ENCODE results near the gene DAW1. TPM values are rescaled to one million over a fixed set of nuclear protein-coding genes. Genes with fewer than 3 reads are reported as not detected.

Gene DAW1
- total RNA-seq, 4 donors from 2014 or later = 0.30 to 0.59 TPM; not detected in 2

DNA sequence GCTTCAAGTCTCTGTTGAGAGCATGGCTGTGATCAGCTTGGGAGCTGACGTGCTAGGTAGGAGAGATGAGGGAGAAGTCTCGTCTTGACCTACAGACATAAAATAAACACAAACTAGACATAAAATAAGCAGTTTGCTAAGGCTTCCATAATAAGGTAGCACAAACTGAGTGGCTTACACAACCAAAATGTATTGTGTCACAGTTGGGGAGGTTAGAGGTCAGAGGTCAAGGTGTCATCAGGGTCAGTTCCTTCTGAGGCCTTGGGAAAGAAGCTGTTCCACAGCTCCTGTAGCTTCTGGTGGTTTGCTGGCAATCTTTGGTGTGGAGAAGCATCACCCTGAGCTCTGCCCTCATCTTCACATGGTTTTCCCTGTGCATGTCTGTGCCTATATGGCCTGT is 20.2 kb downstream of the DAW1 start:
- H3K27me3 ChIP-seq = no peaks in the 10 kb centered on the region
- H3K4me1 ChIP-seq = peaks cover 0 to 3% (median 0%) of the 10 kb centered on the region in 4 donors
- TF ChIP-seq EP300 (IDR thresholded peaks at IDR 0.05) = no peak

DNA sequence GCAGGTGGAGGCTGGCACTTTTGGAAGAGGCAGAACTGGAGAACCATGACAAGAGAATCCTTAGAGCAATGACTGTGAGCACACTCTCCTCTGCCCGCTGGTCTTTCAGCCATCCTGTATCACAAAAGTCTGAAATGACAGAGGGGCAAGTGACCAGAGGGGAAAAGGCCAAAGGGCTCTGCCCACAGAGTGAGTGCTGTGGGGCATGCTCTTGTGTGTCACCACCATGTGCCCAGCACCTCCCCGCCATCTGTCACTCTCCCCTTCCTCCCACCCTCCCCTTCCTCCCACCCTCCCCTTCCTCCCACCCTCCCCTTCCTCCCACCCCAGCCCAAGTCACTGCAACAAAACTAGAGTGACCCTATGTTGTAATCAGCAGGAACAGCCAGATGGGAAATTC is 31.9 kb downstream of the DAW1 start:
- Histone ChIP-seq H3K27ac (no peak overlapping the region), H3K4me1 (no peaks in the 10 kb centered on the region), H3K27me3 (no peaks in the 10 kb centered on the region), H3K36me3 (no peaks in the 10 kb centered on the region), H3K9me3 (no peaks in the 10 kb centered on the region), H3K4me3 (no peak overlapping the region)
- 27 to 44% methylated on average over 2 of the region's 2 CpGs for WGBS, 2 donors
- TF ChIP-seq, protein P1, sequence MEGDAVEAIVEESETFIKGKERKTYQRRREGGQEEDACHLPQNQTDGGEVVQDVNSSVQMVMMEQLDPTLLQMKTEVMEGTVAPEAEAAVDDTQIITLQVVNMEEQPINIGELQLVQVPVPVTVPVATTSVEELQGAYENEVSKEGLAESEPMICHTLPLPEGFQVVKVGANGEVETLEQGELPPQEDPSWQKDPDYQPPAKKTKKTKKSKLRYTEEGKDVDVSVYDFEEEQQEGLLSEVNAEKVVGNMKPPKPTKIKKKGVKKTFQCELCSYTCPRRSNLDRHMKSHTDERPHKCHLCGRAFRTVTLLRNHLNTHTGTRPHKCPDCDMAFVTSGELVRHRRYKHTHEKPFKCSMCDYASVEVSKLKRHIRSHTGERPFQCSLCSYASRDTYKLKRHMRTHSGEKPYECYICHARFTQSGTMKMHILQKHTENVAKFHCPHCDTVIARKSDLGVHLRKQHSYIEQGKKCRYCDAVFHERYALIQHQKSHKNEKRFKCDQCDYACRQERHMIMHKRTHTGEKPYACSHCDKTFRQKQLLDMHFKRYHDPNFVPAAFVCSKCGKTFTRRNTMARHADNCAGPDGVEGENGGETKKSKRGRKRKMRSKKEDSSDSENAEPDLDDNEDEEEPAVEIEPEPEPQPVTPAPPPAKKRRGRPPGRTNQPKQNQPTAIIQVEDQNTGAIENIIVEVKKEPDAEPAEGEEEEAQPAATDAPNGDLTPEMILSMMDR (IDR thresholded peaks at IDR 0.05) = no peak
- TF ChIP-seq POLR2A (IDR thresholded peaks at IDR 0.05) (no peak), EP300 (IDR thresholded peaks at IDR 0.05) (no peak)
- DNase-seq (ENCODE audit: low spot score in 2 of 2) = no peak

More for the DNA sequence above, 20.2 kb downstream of the DAW1 start:
- WGBS, 2 donors = 94 to 95% methylated on average over 2 of the region's 2 CpGs
- no peak overlapping the region for H3K27ac ChIP-seq
- no peak overlapping the region for H3K4me3 ChIP-seq
- H3K9me3 ChIP-seq = no peaks in the 10 kb centered on the region
- no peak for DNase-seq (ENCODE audit: low spot score in 2 of 2)
- no peaks in the 10 kb centered on the region for H3K36me3 ChIP-seq

DNA sequence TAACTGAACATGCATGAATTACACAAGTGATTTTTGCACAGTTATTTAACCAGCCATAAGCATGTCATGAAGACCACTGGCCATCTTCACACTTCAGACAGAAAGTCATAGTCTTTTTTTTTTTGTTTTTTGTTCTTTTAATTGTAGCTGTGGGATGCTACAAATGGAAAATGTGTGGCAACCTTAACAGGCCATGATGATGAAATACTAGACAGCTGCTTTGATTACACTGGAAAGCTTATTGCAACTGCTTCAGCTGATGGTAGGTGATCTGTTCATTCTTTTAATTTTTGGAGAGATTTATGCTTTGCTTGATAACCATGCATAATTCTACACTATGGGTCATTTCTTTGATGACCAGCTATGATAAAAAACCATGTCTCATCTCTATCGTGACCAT is 35.6 kb downstream of the DAW1 start:
- Histone ChIP-seq H3K27me3 (no peaks in the 10 kb centered on the region), H3K36me3 (no peaks in the 10 kb centered on the region), H3K9me3 (no peaks in the 10 kb centered on the region), H3K27ac (no peak overlapping the region), H3K4me3 (no peak overlapping the region), H3K4me1 (no peaks in the 10 kb centered on the region)
- TF ChIP-seq POLR2A (IDR thresholded peaks at IDR 0.05) (no peak), EP300 (IDR thresholded peaks at IDR 0.05) (no peak)
- TF ChIP-seq, protein P1 (IDR thresholded peaks at IDR 0.05) = no peak
- WGBS, 2 donors = 90 to 95% methylated on average over 1 of the region's 1 CpG
- no peak for DNase-seq (ENCODE audit: low spot score in 2 of 2)

DNA sequence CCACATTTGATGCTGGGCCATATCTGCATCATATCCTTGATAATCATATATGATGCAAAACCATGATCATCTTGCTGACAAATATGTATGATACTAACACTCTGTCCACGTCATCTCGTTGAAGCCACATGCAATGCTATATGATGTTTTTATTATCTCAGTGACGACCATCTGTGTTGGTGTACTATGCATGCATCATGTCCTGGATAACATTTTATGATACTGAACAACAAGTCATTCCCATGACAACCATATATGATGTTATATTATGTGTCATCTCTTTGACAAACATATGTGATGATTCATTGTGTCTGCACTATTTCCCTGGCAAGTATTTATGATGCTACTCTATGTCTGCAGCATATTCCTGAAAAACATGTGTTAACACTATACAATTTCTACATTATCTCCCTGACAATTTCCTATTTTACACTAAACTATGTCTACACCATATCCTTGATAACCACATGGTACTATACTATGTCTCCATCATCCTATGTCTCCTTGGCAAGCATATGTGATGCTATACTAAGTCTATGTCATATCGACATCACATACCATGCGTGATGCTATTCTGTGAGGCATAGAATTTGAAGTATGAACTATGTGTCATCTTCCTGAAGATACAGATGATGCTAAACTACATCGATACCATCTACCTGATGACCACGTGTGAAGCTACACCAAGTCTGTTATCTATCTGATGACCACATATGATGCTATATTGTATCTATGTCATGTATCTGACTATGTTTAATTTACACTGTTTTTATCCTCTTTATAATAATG is 37.0 kb downstream of the DAW1 start:
- no peak overlapping the region for H3K27ac ChIP-seq
- TF ChIP-seq, protein P1 (IDR thresholded peaks at IDR 0.05) = no peak
- TF ChIP-seq EP300 (IDR thresholded peaks at IDR 0.05) (no peak), POLR2A (IDR thresholded peaks at IDR 0.05) (no peak)
- DNase-seq (ENCODE audit: low spot score in 2 of 2) = no peak
- no peak overlapping the region for H3K4me3 ChIP-seq
- 83 to 84% methylated on average over 7 of the region's 7 CpGs for WGBS, 2 donors
- H3K4me1 ChIP-seq = no peaks in the 10 kb centered on the region
- H3K9me3 ChIP-seq = no peaks in the 10 kb centered on the region
- no peaks in the 10 kb centered on the region for H3K27me3 ChIP-seq
- no peaks in the 10 kb centered on the region for H3K36me3 ChIP-seq

DNA sequence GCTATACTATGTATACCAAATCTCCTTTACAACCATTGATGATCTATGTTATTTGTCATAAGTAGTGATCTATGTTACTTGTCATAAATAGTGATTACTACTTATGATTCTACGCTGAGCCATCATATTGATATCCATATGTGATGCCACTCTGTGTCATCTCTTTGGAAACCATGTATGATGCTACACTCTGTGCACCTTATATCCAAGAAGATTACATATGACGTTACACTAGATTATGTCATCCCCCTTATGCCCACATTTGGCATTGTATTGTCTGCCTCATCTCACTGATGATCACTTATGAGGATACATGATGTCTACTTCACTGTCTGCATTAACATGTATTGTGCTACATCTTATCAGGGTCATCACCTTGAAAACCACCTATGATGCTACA is 42.9 kb downstream of the DAW1 start:
- H3K36me3 ChIP-seq = no peaks in the 10 kb centered on the region
- H3K9me3 ChIP-seq = no peaks in the 10 kb centered on the region
- no peak for DNase-seq (ENCODE audit: low spot score in 2 of 2)
- no peak overlapping the region for H3K4me3 ChIP-seq
- no peaks in the 10 kb centered on the region for H3K27me3 ChIP-seq
- no peak overlapping the region for H3K27ac ChIP-seq
- H3K4me1 ChIP-seq = no peaks in the 10 kb centered on the region
- TF ChIP-seq EP300 (IDR thresholded peaks at IDR 0.05) (no peak), POLR2A (IDR thresholded peaks at IDR 0.05) (no peak)
- TF ChIP-seq, protein P1 (IDR thresholded peaks at IDR 0.05) = no peak
- WGBS, 2 donors = 69 to 71% methylated on average over 2 of the region's 2 CpGs

Measured in tibial nerve (tissue), 4 donors.